ENCODE results near the gene PTPRK. TPM values are rescaled to one million over a fixed set of nuclear protein-coding genes. Genes with fewer than 3 reads are reported as not detected.
A peak's percentile ranks its signal among the peaks of the same experiment; 100 is the strongest.

The PTPRK gene
- total and polyA plus RNA-seq, 2 of the 13 experiments (the other 11 are each of a cell fraction or from before 2014, with no cell fraction given) = 43.6 to 98.3 TPM

GRCh38 chr6:128461501-128461900 is 58.9 kb downstream of the PTPRK start:
- ATAC-seq = no peak
- intact Hi-C loops (cut with micrococcal nuclease; ENCODE audit: unreplicated experiment) (no loop called here), in situ Hi-C loops (cut with HindIII; ENCODE audit: extremely low pct_ligation_motif_present, low pct_unique_long_range_greater_than_20kb) (no loop called here)
- no peak overlapping the region for H3K27ac ChIP-seq (ENCODE audit: extremely low read length, insufficient read depth, low read length)
- FAIRE-seq = no peak
- H2AFZ ChIP-seq (ENCODE audit: low read length) = no peak overlapping the region
- H3K9ac ChIP-seq (ENCODE audit: insufficient read depth, low read depth, low read length) = no peak overlapping the region
- H3K4me2 ChIP-seq (ENCODE audit: low read depth, low read length) = no peak overlapping the region
- BruUV-seq (replicated peaks) = no TSS peak
- ChIA-PET CTCF (ENCODE audit: low intra/inter-chr PET ratio, low total read pairs) (no interaction called here), POLR2A (no interaction called here)
- no peaks in the 10 kb centered on the region for H3K9me3 ChIP-seq (ENCODE audit: low read length)
- no peaks in the 10 kb centered on the region for H3K27me3 ChIP-seq (ENCODE audit: control insufficient read depth in 1 of 2, insufficient read depth in 2 of 2, low read length in 2 of 2)
- DNase-seq (ENCODE audit: low spot score) = no peak
- peaks cover 34% of the 10 kb centered on the region for H3K4me1 ChIP-seq (ENCODE audit: insufficient read depth, low read length)
- peaks cover 6% of the 10 kb centered on the region for H4K20me1 ChIP-seq (ENCODE audit: insufficient read depth, low read length)
- no peak overlapping the region for H3K4me3 ChIP-seq (replicated peaks in 1 of 3; ENCODE audit: insufficient read depth in 1 of 3, low read depth in 2 of 3, low read length in 3 of 3)
- 91% methylated on average over 3 of the region's 3 CpGs for WGBS (ENCODE audit: low lambda C conversion rate)
- no peaks in the 10 kb centered on the region for H3K36me3 ChIP-seq (replicated peaks in 1 of 2; ENCODE audit: control insufficient read depth in 1 of 2, insufficient read depth in 2 of 2, low read length in 2 of 2)
- peaks cover 83% of the 10 kb centered on the region for H3K79me2 ChIP-seq (ENCODE audit: insufficient read depth, low read length)
- TF ChIP-seq CEBPB (IDR thresholded peaks at IDR 0.05; ENCODE audit: borderline replicate concordance, low read depth, low read length) (peak; percentile 28; the same call in 1 of the 2 replicates), CEBPG (CRISPR knock-in tag; IDR thresholded peaks at IDR 0.05) (peak; percentile 36; the same call in 1 of the 2 replicates), ZNF83 (CRISPR knock-in tag; IDR thresholded peaks at IDR 0.05; ENCODE audit: borderline replicate concordance) (no peak)

DNA sequence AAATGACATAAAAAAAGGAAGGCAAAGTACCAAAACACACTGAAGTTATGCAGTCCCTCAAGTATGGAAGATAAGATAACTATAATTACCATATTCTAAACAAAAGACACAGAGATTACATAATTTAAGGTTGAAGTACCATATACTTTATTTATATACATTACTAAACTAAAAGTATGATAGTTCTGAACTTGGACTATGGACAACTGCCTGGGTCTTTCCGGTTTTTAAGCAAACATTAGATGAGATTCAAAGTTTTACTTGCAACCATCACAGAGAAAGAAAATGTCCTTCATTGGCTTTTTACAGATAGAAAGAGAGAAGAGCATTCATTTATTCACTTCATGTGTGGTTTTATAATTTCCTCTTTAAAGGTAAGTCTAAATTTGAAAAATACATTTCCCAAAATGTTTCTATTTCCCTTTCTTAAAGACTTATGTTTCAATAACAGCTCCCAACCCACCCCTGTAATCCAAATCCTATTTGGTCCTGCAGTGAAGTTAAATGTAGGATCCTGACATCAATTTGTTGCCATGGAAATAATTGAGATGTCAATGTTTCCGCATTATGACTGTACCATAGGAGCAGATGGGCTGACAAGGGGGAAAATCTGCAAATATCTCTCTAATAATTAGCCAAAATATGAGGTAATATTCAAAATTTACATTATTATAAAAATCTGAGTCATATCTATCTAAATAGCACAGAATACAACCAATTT is 63.7 kb downstream of the PTPRK start:
- CTCF ChIA-PET (ENCODE audit: low intra/inter-chr PET ratio, low total read pairs) = no interaction called here
- POLR2A ChIA-PET = no interaction called here
- H3K79me2 ChIP-seq (ENCODE audit: insufficient read depth, low read length) = peaks cover 95% of the 10 kb centered on the region
- H3K9ac ChIP-seq (ENCODE audit: insufficient read depth, low read depth, low read length) = no peak overlapping the region
- DNase-seq (ENCODE audit: low spot score) (peak; percentile 58), ATAC-seq (peak; percentile 63), FAIRE-seq (no peak)
- no peaks in the 10 kb centered on the region for H3K36me3 ChIP-seq (replicated peaks in 1 of 2; ENCODE audit: control insufficient read depth in 1 of 2, insufficient read depth in 2 of 2, low read length in 2 of 2)
- H2AFZ ChIP-seq (ENCODE audit: low read length) = no peak overlapping the region
- no peak overlapping the region for H3K4me3 ChIP-seq (replicated peaks in 1 of 3; ENCODE audit: insufficient read depth in 1 of 3, low read depth in 2 of 3, low read length in 3 of 3)
- in situ Hi-C loops (cut with HindIII; ENCODE audit: extremely low pct_ligation_motif_present, low pct_unique_long_range_greater_than_20kb) = no loop called here
- H3K4me2 ChIP-seq (ENCODE audit: low read depth, low read length) = peak overlapping the region; percentile 30
- WGBS (ENCODE audit: low lambda C conversion rate) = 50% methylated on average over 2 of the region's 2 CpGs
- peaks cover 10% of the 10 kb centered on the region for H4K20me1 ChIP-seq (ENCODE audit: insufficient read depth, low read length)
- no peaks in the 10 kb centered on the region for H3K9me3 ChIP-seq (ENCODE audit: low read length)
- H3K27ac ChIP-seq (ENCODE audit: extremely low read length, insufficient read depth, low read length) = peak overlapping the region; percentile 23
- no peaks in the 10 kb centered on the region for H3K27me3 ChIP-seq (ENCODE audit: control insufficient read depth in 1 of 2, insufficient read depth in 2 of 2, low read length in 2 of 2)
- intact Hi-C loops (cut with micrococcal nuclease; ENCODE audit: unreplicated experiment) = no loop called here
- peaks cover 28% of the 10 kb centered on the region for H3K4me1 ChIP-seq (ENCODE audit: insufficient read depth, low read length)
- no TSS peak for BruUV-seq (replicated peaks)
- TF ChIP-seq AKAP8 (CRISPR knock-in tag; IDR thresholded peaks at IDR 0.05) (no peak), FOXJ3 (CRISPR knock-in tag; IDR thresholded peaks at IDR 0.05; ENCODE audit: borderline replicate concordance) (peak; percentile 42; the same call in 1 of the 2 replicates), NFIC (IDR thresholded peaks at IDR 0.05; ENCODE audit: low read length) (peak; percentile 46; the same call in 1 of the 2 replicates), SRSF9 (IDR thresholded peaks at IDR 0.05; ENCODE audit: borderline replicate concordance, insufficient read depth, low read depth, low read length, poor library complexity, severe bottlenecking) (no peak), ARID5B (CRISPR knock-in tag; IDR thresholded peaks at IDR 0.05) (peak; percentile 78), SRSF1 (optimal IDR thresholded peaks at IDR 0.05; ENCODE audit: low read depth, low read length) (no peak), GFI1 (CRISPR knock-in tag; IDR thresholded peaks at IDR 0.05; ENCODE audit: borderline replicate concordance) (peak; percentile 47; the same call in 1 of the 2 replicates), POGZ (CRISPR knock-in tag; IDR thresholded peaks at IDR 0.05) (0 out of 2 replicates have a peak, but pooled peaks have one; percentile 14), KDM5B (CRISPR knock-in tag; IDR thresholded peaks at IDR 0.05; ENCODE audit: borderline replicate concordance) (no peak), MBD4 (IDR thresholded peaks at IDR 0.05; ENCODE audit: borderline replicate concordance, low read length) (peak; percentile 66; the same call in 1 of the 2 replicates), TOE1 (CRISPR knock-in tag; IDR thresholded peaks at IDR 0.05) (no peak; the same call in 1 of the 2 replicates), FOXP1 (IDR thresholded peaks at IDR 0.05) (no peak), FOXP1 (CRISPR knock-in tag; IDR thresholded peaks at IDR 0.05) (peak; percentile 13; the same call in 1 of the 2 replicates)

Measured in HepG2 (cell line).